Skeletal muscle cell (primary cell): ENCODE measurements around the gene WDR35.
"Not testable (repeated sequence)": the region's sequence is repeated elsewhere in the genome, so short reads cannot be mapped to it uniquely, and the experiment has no call there.

Source experiments
- DNase-seq: peaks from one replicate; pipeline ENCODE4 v3.0.0-alpha.2; 2010; ENCODE audit warnings: low read depth
- H3K4me3 ChIP-seq: 2 replicates; pipeline ENCODE4 v1.5.1; 2011; ENCODE audit warnings: low read depth, mild to moderate bottlenecking, control low read depth, low read length, moderate library complexity

The WDR35 gene

DNA sequence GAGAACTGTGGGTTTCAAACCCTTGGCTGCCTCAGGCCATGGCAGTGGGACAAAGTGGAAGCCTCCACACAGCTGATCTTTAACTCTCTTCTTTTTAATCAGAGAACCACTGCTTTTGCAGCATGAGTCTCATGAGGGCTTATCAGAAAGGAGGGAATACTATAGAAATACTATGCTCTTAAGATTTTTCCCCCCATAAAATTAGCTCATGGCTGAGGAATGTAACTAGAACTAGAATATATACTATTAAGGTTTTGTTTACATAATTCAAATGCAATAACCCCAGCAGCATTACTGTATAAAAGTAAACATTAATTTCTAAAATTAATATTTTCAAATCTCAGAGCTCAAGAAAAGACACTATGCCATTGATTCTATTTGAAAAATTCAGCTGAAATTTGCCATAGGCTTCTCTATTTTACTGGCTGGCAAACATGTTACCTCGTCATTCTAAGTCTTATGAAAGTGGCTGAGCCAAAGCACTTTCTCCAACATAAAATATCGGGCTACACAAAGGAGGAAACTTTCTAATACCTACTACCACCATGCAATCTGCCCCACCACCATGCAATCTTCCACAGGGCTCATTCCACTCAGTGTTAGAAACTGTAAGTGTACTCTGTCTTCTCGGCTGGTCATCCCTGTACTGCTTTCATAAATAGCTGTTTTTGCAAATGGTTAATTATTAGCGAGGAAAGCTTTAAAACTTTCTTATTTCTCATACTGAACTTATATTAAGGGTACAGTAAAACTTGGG lies 42.5 kb downstream of the WDR35 start:
- DNase-seq: no peak
- no peak overlapping the region for H3K4me3 ChIP-seq

DNA sequence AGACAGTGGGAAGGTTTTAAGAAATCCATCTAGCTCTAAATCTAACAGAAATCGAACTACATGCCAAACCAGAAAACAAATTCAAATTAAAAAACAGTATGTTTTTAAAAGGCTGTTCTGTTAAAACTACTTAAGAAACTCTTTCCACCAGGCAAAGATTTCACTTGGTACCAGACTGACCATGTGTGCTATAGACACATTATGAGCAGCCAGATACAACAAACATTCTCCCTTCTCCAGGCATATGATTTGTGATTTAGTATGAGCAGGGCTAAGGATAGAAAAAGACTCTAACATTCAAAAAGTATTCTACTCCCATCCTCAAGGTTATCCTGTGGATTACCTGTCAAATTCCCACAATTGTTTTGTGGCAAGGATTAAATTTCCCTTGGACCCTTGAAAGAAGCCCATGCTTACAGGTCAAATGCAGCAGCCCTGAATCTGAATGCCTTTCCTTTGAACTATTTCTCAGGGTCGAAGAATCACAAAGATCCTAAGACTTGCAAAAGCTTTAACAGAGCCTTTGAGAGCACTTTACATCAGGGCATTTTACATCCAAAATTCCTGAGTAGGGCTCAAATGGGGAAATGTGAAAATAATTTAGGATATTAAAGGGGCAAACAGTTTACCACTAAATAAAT lies 45.6 kb downstream of the WDR35 start:
- DNase-seq: no peak
- H3K4me3 ChIP-seq: no peak overlapping the region

DNA sequence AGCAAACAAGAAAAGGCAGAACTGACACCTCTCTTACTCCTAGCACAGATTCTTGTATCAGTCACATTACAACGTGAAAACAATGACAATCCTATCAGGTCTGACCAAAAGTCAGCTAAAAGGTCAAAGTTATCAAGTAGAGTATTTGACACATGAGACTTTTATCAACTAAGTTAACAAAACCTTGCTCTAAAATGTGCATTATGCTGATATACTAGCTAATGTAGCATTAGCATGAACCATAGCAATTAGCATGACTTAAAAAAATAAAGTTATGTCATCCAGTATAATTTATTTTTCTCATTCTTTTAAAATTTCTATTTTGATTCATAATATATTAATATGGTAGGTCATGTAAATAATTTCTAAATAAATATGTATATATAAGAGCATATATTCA lies 46.7 kb downstream of the WDR35 start:
- no peak overlapping the region for H3K4me3 ChIP-seq
- DNase-seq: no peak

DNA sequence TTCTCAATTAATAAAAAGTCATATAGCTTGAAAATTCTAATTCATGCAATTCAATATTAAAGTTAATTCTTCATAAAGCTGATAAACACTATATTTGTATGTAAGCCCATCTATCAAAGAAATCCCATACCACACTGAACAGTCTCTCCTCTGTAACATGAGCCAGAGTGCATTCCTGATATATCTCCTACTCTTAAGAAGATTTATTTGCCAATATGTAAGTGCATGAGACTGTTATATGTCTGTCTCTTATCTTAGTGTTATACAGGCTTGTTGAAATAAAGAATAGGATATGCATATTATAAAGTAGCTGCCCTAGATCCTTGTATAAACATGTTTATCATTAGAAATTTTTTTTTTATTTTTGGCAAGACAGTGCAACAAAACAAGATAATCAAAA lies 47.7 kb downstream of the WDR35 start:
- no peak for DNase-seq
- no peak overlapping the region for H3K4me3 ChIP-seq

DNA sequence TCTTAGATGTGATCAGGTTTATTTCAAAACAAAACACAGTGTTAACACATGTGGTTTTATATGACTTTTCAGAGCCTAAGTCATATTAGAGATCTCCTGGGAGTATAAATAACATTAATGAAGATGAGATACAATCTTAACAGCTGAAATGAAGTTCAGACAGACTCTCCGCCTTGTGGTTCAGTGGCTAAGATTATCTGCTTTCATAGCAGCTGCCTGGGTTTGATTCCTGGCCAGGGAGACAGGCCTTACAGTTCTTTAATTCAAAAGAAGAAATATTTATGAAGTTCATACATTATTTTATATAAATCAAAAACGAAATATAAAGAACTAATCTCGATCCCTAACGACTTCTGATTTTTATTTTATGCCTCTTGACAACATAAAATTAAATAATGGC lies 52.9 kb downstream of the WDR35 start:
- no peak for DNase-seq
- no peak overlapping the region for H3K4me3 ChIP-seq

DNA sequence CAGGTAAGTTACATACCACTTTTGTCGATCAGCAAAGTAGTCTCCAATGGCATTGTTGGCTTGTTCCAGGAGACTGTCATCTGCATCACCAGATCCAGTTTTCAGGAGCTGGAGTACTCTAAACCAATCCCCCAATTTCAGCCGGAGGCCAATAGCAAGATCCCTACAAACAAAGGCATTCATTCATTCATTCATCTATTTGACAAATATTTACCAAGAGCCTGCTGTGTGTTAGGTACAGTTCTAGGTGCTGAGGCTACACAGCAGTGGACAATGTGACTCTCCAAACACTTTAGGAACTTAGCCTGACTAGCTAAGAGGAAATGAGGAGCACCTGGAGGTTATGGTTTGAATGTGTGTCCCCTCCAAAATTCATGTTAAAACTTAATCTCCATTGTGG lies 53.7 kb downstream of the WDR35 start:
- DNase-seq: no peak
- H3K4me3 ChIP-seq: no peak overlapping the region

DNA sequence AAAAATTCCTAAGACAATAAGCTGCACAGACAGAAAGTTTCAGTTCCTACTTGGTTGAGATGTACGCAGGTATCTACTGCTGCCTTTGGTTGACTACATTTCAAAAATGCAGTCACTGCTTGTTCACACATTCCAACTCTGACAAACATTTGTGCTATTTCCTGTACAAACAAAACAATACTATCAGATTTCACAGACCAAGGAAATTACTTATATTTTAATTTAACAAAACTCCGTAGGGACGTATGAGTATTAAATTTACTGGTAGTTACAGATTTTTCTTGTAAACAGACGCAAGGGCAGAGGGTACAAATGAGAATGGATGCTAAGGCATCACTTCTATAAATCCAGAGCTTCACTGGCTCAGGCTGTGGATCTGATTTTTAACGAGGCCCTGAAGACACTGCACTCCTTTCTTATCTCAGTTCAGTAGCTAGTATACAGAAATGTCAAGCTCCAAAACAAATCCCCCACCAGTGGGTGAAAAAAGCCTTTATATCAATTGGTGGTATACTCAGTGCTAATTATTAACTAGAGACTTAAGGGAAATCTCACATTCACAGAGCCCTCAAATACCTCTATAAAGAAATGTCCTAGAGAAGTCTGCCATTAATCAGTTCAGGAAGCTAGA lies 56.4 kb downstream of the WDR35 start:
- no peak for DNase-seq
- H3K4me3 ChIP-seq: no peak overlapping the region

DNA sequence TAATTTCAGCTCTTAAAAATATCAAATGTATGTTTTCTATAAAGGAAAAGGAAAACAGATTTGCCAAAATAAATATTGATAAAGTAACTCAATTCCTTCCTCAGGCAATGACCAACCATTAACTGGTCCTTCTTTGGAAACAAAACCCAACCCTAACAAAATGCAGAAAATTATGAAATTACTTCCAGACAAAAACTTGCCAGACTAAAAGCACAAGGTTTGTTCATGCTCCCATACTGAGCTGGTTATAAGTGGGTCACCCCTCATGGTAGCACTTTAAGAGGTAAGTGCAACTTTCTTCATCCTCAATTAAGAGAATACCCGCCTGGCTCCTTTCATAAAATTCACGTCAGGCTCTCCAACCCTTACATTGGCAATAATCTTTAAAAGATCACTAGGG lies 57.0 kb downstream of the WDR35 start:
- H3K4me3 ChIP-seq: no peak overlapping the region
- no peak for DNase-seq

DNA sequence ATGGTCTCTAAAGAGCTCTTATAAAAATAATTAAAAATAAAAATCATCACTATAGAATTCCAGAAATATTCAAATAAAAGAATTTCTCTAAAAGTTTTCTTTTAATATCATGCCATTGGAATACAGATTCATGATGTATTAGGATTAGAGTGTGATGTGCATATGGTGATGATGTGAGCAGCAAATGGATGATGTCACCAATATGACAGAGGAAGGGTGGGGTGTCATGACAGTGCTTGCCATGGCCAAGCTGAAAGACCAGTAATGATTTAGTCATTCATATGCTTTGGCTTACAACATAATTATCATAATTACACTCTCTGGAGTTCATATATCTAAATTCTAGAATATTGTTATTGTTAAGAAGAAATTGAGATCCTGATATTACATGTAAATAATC lies 60.7 kb downstream of the WDR35 start:
- no peak overlapping the region for H3K4me3 ChIP-seq
- DNase-seq: no peak

DNA sequence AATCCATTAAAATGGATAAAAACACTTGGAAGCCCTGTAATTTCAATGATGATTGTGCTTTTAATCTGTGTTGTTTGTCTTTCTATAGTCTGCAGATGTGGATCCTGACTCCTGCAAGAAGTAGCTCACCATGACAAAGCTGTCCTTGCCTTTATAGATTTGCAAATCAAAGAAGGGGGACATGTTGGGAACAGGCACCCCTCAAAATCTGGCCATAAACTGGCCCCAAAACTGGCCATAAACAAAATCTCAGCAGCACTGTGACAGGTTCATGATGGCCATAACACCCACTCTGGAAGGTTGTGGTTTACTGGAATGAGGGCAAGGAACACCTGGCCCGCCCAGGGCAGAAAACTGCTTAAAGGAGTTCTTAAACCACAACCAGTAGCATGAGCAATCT lies 62.1 kb downstream of the WDR35 start:
- DNase-seq, H3K4me3 ChIP-seq: not testable (repeated sequence)

DNA sequence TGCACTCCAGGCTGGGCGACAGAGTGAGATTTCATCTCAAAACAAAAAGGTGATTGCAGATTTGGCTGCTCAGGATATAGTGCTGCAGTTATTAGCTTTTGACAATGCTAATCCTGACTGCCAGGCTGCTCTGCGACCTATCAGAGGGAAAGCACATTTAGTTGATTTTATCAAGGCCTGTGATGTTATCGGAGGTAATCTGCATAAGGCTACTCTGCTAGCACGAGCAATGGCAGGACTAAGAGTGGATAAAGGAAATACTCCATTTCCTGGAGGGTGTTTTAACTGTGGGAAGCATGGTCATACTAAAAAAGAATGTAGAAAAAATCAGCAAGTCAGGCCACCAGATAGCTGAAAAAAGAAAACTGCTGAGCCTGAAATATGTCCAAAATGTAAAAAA lies 65.4 kb downstream of the WDR35 start:
- DNase-seq, H3K4me3 ChIP-seq: not testable (repeated sequence)

DNA sequence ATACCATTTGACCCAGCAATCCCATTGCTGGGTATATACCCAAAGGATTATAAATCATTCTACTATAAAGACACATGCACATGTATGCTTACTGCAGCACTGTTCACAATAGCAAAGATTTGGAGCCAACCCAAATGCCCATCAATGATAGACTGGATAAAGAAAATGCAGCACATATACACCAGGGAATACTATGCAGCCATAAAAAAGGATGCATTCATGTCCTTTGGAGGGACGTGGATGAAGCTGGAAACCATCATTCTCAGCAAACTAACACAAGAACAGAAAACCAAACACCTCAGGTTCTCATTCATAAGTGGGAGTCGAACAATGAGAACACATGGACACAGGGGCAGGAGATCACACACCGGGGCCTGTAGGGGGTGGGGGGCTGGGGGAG lies 67.7 kb downstream of the WDR35 start:
- not testable (repeated sequence) for H3K4me3 ChIP-seq, DNase-seq

DNA sequence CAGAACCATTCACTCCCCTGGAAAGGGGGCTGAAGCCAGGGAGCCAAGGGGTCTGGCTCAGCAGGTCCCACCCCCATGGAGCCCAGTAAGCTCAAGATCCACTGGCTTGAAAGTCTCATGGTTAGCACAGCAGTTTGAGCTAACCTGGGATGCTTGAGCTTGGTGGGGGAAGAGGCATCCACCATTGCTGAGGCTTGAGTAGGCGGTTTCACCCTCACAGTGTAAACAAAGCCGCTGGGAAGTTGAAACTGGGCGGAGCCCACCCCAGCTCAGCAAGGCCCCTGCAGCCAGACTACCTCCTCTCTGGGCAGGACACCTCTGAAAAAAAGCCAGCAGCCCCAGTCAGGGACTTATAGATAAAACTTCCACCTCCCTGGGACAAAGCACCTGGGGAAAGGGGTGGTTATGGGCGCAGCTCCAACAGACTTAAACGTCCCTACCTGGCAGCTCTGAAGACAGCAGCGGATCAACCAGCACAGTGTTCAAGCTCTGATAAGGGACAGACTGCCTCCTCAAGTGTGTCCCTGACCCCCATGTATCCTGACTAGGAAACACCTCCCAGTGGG lies 73.4 kb downstream of the WDR35 start:
- no peak for DNase-seq
- H3K4me3 ChIP-seq: no peak overlapping the region

DNA sequence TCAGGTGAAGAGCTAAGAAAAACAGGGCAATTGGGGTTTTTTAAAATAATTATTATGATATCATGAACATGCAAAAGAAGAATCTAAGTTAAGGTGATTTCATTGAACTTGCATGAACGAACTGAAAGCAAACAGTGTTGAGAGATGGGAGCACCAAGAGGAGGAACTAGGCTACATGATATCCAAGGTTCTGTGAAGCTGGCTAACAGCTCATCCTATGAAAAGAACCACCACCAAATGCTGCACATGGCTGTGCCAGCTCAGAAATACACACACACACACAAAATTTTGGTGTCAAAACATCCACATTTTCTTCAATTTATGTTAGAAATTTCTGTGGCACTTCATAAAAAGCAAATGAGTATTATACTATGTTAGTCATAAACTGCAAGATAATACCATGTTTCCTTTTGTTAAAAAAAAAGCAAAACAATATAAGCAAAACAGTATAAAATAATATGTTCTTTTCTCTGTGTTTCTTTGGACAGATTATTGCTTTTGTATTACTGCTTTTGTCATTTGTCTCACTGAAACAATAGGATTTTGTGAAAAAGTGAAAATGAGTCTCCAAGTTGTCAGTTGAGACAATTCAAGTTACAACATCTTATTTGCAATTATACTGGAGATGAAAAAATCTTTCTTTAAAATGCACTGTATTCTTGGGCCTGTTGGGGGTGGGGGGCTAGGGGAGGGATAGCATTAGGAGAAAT lies 75.5 kb downstream of the WDR35 start:
- DNase-seq: no peak
- H3K4me3 ChIP-seq: no peak overlapping the region

DNA sequence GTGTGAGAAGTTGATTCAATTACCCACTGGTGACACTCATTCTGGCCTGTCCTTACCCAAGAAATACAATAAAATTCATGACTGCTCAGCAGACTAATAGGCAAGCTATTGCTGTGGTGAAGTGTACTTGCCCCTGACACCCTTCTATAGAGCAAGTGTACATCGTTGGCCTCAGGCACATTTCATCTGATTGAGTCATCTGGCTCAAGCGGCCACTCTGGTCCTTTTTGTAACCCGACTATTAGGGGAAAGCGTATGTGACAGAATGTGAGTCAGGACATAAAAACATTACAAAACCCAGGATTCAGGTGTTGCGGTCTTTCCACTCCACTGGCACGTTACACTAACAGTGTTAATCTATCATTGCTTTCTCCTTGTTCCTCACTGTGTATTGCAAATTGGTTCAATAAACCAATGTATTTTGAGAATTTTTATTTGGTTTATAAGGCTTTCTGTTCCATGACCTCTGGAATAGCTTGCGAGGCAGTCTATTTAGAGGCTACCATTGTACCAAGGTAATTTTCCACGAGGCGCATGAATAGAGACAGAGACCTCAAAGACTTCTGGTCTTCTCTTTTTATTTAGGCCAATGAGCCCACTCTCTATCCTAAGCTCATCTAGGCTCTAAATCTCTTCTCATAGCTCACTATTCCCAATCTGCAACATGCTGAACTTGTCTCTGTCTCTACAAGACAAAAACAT lies 77.9 kb downstream of the WDR35 start:
- peak; percentile 48 for DNase-seq
- no peak overlapping the region for H3K4me3 ChIP-seq

DNA sequence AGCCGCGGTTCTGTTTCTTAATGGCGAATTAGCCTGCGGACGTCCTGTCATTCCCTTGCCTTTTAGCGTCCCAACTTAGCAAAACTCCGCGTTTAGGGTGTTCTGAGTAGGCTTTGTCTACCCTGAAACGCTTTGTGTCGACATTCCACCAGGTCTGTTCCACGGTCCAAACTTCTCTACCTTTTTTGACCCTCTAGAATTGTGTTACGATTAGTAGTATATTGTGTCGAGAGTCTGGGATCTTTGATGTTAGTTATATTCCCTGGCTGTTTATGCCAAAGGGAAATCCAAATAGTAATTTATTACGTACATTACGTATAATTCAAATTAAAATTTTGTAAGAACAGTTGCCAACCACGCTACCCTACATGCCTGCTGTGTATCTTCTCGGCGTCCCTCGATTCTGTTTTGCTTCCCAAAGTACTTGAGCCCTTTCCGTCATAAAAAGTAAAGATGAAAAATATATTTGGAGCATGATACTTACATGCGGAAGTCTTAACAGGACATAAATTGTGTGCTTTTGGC lies 87.6 kb downstream of the WDR35 start:
- DNase-seq: no peak
- peak overlapping the region; percentile 88 for H3K4me3 ChIP-seq

DNA sequence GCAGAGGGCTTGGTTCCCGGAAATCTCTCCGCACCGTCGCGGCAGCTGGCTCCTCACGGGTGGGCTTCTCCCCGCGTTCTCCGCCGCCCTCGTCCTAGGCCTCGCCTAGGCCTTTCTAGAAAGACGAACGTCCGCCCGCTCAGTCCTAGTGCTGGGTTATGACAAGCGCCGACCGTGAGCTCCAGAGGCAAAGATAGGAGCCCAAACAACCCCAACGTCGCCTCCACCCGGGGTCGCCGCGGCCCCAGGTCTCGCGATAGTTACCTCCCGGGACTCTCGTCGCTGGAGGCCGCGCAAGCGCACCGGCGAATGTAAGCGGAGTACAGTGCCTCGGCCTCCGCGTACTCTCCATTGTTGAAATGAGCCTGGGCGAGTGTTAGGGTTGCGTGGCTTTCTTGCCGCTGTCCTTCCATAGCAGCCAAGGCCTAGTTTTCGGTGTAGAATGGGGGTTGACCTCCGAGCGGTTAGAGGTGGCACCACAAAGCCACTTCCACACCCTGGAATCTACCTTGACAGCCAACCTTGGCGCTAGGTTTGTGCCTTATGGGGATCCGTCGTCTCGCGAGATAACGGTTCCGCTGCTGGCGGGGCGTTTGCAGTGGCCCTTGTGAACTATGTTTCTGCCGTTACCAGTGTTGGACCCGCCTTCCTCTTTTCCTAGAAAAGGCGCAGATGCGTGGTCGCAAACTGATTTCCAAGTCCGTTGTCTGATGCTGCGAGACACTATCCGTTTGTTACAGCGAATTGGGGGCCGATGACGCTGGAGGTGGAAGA lies 88.3 kb downstream of the WDR35 start, which contains the start of gene TTC32:
TTC32 (minus strand) TSS at position 542 of the 774 bp plus-strand sequence; CDS start at position 413, 129 bp downstream.
- H3K4me3 ChIP-seq: peak within 1 kb of the TSS; percentile 88
- peak; percentile 86 for DNase-seq

DNA sequence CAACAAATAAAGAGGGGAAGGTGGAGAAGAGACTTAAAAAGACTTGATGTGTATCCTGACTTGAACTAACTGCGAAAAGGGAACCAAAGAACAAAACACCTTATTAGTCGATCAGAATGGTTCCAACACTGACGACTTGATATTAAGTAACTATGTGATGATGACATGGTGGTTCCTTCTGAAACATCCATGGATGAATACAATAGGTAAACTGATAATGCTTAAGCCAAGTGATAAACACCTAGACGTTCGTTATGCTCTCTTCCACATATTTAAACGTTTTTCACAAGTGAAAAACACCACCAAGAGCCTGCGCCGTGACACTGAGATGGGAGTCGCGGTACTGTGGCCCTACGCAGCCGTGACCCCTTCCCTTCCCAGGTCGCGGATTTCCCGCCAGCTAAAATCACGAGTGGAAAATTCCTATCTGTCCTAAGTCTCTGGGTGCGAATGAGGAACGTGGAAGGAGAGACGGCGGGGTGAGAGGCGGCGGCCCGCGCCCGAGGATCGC lies 88.9 kb downstream of the WDR35 start:
- H3K4me3 ChIP-seq: peak overlapping the region; percentile 88
- no peak for DNase-seq
